Motor neuron (in vitro differentiated cells): Measurements from ENCODE around the gene STOX2. TPM values are rescaled to one million over a fixed set of nuclear protein-coding genes. Genes with fewer than 3 reads are reported as not detected.

Experiments
- ATAC-seq, 8 experiments: fragments of 200-7000 bp; cut with Tn5 transposase; replicated peaks in 6 of 8; 2 replicates each; pipeline ENCODE4 v1.8.0; 2021; ENCODE audit warnings: mild to moderate bottlenecking in 8 of 8, moderate library complexity in 8 of 8
- H3K27ac ChIP-seq, 2 donors: fragments of 250-450 bp; sonication (Bioruptor Pico); 2 replicates each; pipeline ENCODE4 v1.9.0; 2021; ENCODE audit warnings: antibody characterized with exemption in 2 of 2, mild to moderate bottlenecking in 2 of 2, moderate library complexity in 1 of 2
- H3K4me1 ChIP-seq, 2 donors: fragments of 250-450 bp; sonication (Bioruptor Pico); replicated peaks in 1 of 2; 2 replicates each; pipeline ENCODE4 v1.6.1; 2021; ENCODE audit warnings: antibody characterized with exemption in 2 of 2, mild to moderate bottlenecking in 2 of 2, moderate library complexity in 1 of 2
- H3K4me3 ChIP-seq, 5 donors: fragments of 250-450 bp; sonication (Bioruptor Pico); 2 replicates each; pipeline ENCODE4 v1.9.0; 2021; ENCODE audit warnings: antibody characterized with exemption in 5 of 5, mild to moderate bottlenecking in 5 of 5, moderate library complexity in 4 of 5
- WGBS, 10 experiments: fragments of 450-650 bp; shearing (Covaris generic); methylation state at CpG; one replicate each; pipeline ENCODE4 v1.0.0; 2022; 5-methylcytosine and 5-hydroxymethylcytosine counted together
- in situ Hi-C, 9 experiments: fragments of 400-800 bp; cut with MboI; loops; one replicate each; pipeline ENCODE4 v1.15.0; 2021; ENCODE audit warnings: low sequenced_read_pairs in 9 of 9, low pct_unique_long_range_greater_than_20kb in 2 of 9; ENCODE audit not compliant: unreplicated experiment in 9 of 9
- total RNA-seq, 8 experiments: library from RNA; unstranded; fragments of 300-600 nt; gene quantifications; 2 replicates each; pipeline versions ENCODE4 v1.2.3 to v1.2.4, GENCODE V29; 2022

The STOX2 gene
- total RNA-seq, 8 experiments from 2014 or later = 0.09 to 31.4 (median 23.7) TPM

DNA sequence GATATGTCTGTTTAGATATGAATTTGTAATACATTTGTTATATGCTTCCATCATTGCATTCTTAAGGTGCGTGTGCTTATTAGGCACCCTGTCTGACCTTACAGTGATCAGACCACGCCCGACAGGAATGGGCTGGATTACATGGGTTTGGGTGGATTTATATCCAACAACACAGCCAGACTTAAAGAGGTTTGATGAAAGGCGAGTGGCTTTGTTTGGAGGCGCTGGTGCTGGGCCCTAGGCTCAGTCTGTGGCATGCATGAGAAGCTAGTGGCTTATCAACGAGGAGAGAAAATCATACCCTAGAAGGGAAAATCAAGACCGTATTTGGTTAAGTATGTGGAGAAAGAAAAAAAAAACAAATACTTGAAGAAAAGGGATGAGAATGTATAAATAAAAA lies 80.7 kb downstream of the STOX2 start:
- ATAC-seq = no peak
- peaks cover 45 to 49% of the 10 kb centered on the region in 2 donors for H3K4me1 ChIP-seq
- in situ Hi-C loops = no loop called here
- no peak overlapping the region for H3K4me3 ChIP-seq
- 45 to 93% (median 85%) methylated on average over 1 to 7 of the region's 7 CpGs; no CpG with 5 or more reads in 1 of the 10 experiments for WGBS, 10 experiments
- H3K27ac ChIP-seq = no peak overlapping the region

DNA sequence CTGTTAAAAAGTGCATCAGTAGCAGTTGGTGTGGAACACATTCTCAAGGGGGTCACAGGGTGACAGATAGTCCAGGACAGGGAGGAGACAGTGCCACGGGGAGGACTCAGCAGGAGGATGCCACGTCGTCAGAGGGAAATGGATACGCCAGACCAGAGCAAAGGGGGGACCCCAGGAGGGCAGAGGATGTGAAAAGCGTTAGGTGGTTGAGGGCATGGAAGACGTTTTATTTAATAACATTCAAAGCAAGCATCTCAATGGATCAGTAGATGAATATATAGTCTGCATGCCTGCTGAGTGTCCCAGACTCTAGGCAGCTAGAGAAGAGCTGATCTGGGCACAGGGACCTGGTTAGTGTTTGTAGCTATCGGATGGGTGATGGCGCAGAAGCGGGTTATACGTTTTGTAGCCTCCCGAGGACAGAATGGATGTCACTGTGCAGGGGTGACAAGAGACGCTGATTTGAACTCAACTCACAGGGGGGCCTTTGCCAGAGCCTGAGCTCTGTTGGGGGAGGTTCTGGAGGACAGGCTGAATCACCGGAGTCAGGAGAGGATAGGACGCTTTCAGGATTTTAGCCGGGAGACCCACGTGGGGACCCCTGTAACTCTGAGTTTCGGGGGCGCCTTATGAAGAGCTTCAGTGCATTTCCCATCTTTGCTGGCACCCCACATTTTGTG lies 81.3 kb downstream of the STOX2 start:
- in situ Hi-C loops = no loop called here
- ATAC-seq = no peak
- Histone ChIP-seq H3K27ac (peak overlapping the region; percentile 93 to 97), H3K4me1 (peaks cover 45 to 49% of the 10 kb centered on the region in 2 donors), H3K4me3 (no peak overlapping the region)
- WGBS, 10 experiments = 49 to 90% (median 81%) methylated on average over 2 to 10 of the region's 18 CpGs

DNA sequence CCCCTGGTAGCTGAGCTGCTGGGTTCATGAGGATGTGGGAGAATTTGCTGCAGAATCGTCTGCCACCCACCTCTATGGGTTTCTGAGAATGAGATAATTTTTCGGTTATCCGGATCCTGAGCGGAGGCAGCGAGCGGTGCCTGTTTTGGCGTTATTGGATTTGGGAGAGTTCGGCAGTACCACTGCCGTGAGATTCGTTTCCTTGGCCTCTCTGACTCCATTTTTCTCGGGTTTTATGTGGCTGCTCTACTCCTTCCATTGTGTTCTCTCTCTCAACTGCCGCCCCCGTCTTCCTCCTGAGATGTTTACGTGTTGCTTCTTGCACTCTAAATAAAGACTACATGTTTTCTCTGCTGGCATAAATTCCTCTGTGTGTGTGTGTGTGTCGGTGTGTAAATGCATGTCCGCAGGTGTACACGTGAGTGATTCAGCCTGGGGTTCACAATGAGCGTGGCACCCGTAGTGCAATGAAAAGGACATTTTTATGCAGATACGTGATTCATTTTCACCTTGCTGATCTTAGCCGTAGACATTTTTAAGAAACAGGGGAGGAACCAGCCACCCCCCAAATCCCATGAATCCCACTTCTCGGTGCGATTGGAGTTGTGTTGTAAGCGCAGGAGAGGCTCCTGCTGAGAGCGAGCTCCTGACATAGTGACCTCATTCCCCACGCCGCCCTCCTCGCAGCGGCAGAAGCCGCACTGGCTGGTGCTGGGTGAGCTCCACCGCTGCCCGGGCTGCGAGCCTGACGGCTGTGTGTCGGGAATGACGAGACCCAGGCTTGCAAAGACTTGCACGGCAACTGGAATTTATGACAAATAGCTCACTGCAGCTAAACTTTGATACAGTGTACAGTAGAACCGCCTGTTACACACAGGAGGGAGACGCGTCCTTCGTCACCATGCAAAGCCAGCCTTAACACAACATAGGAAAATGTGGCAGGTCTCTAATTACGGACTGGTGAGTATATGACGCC lies 82.2 kb downstream of the STOX2 start:
- Histone ChIP-seq H3K4me3 (peak overlapping the region; percentile 21 to 41 (median 31)), H3K4me1 (peaks cover 45 to 49% of the 10 kb centered on the region in 2 donors), H3K27ac (peak overlapping the region; percentile 93 to 97)
- 0 to 92% (median 34%) methylated on average over 1 to 13 of the region's 43 CpGs for WGBS, 10 experiments
- ATAC-seq = peak; percentile 72 to 89 (median 84)
- in situ Hi-C loops = no loop called here

DNA sequence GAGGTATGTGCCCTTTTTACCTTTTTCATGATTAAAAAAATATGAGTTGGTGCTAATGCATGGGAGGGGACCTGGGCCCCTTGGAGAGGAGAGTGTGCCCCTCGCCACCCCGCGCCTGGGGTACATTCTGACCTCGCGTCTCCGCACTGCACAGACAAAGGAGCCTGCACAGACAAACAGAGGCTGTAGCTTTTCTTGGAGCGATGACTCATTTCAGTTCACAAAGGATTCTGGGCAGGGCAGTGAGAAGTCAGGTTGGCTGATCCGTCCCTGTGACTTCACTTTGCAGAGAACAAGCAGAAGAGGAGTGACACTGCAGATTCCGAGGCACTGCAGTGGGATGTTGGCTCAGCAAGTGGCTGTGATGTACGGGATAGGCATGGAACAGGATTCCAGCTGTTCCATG lies 82.9 kb downstream of the STOX2 start:
- peak overlapping the region; percentile 93 to 97 for H3K27ac ChIP-seq
- H3K4me3 ChIP-seq = peak overlapping the region; percentile 21 to 41 (median 31)
- ATAC-seq = peak; percentile 90 to 96 (median 92)
- WGBS, 10 experiments = 0 to 20% (median 3%) methylated on average over 1 to 10 of the region's 10 CpGs; no CpG with 5 or more reads in 4 of the 10 experiments
- peaks cover 45 to 49% of the 10 kb centered on the region in 2 donors for H3K4me1 ChIP-seq
- in situ Hi-C loops = no loop called here

DNA sequence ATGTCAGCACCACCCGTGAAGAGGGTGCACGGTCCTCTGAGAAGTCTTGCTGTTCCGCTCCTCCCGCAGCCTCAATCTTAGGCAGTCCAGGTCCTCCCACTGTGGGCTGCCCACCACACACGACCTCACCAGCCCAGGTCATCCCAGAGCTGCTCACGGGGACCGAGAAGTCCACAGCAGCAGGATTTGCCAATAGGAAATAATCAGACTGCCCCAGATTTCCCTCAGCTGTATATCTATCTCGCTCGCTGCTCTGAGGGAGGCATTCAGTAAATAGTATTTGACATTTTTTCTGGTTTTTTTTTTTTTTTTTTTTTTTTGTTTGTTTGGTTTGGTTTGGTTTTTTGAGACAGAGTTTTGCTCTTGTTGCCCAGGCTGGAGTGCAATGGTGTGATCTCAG lies 83.8 kb downstream of the STOX2 start:
- no peak for ATAC-seq
- peak overlapping the region in 3 of 5 donors; percentile 21 to 41 (median 33) for H3K4me3 ChIP-seq
- peak overlapping the region; percentile 93 to 97 for H3K27ac ChIP-seq
- WGBS, 10 experiments = 74 to 90% (median 81%) methylated on average over 2 to 6 of the region's 9 CpGs; no CpG with 5 or more reads in 3 of the 10 experiments
- peaks cover 49% of the 10 kb centered on the region in 2 donors for H3K4me1 ChIP-seq
- in situ Hi-C loops = no loop called here

DNA sequence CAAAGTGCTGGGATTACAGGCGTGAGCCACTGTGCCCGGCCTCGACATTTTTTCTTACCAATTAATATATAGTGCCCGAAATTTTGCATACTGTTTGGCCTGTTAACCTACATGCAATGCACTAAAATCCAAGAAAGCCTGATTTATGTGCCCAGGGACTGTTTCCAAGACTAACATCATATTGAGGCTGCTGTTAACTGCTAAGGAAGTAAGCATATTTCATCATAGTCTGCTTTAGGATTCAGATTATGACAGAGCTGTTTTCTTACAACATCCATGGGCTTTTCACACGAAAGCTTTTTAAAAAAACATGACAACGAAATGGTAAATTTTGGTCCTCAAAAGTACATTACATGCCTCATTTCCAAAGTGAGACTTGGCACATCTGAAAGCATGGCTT lies 84.4 kb downstream of the STOX2 start:
- WGBS, 10 experiments = 20 to 75% (median 50%) methylated on average over 2 to 6 of the region's 6 CpGs; no CpG with 5 or more reads in 2 of the 10 experiments
- peak overlapping the region in 1 of 5 donors; percentile 33 for H3K4me3 ChIP-seq
- in situ Hi-C loops = no loop called here
- peaks cover 49% of the 10 kb centered on the region in 2 donors for H3K4me1 ChIP-seq
- no peak for ATAC-seq
- peak overlapping the region; percentile 93 to 97 for H3K27ac ChIP-seq

DNA sequence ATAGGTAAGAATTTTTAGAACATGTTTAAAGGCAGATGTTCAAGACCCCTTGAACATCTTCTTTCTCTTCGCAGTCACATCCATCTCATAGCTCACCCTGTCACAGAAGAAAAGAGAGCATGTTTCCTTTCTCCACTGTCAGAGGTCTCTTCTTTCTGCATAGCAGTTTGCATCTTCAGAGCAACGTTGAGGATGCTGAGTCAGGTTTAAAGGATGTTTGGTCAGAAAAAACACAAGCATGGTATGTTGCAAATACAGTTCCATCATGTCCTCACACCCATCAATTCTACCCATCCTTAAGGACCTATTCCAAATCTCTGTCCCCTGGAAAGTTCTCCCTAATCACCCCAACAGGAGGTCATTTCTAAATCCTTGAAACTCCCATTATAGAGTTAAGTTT lies 84.8 kb downstream of the STOX2 start:
- WGBS, 10 experiments = 34 to 100% (median 56%) methylated on average over 1 to 2 of the region's 2 CpGs; no CpG with 5 or more reads in 4 of the 10 experiments
- no peak overlapping the region for H3K4me3 ChIP-seq
- in situ Hi-C loops = no loop called here
- ATAC-seq = no peak
- peaks cover 49% of the 10 kb centered on the region in 2 donors for H3K4me1 ChIP-seq
- H3K27ac ChIP-seq = peak overlapping the region in 1 of 2 donors; percentile 97

DNA sequence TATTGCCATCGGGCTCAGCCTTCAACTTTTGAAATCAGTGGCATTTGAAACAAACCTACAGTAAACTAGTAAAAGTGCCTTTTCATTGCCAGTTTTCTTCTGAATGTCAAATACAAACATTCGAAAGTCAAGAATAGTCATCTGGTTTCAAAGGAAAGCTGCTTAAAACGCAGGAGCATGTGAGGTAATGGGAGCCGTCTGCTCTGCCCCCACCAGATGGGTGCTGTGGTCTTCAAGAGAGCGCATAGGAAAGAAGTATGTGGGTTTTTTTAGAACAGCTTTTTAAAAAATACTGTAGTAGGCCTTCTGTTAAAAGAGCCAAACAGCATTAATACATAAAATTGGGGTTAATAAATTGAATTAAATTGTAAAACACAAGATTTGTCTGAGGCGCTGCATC lies 88.6 kb downstream of the STOX2 start:
- Histone ChIP-seq H3K27ac (no peak overlapping the region), H3K4me3 (no peak overlapping the region), H3K4me1 (peaks cover 16 to 19% of the 10 kb centered on the region in 2 donors)
- in situ Hi-C loops = no loop called here
- no peak for ATAC-seq
- WGBS, 10 experiments = 22 to 100% (median 71%) methylated on average over 1 to 6 of the region's 6 CpGs

DNA sequence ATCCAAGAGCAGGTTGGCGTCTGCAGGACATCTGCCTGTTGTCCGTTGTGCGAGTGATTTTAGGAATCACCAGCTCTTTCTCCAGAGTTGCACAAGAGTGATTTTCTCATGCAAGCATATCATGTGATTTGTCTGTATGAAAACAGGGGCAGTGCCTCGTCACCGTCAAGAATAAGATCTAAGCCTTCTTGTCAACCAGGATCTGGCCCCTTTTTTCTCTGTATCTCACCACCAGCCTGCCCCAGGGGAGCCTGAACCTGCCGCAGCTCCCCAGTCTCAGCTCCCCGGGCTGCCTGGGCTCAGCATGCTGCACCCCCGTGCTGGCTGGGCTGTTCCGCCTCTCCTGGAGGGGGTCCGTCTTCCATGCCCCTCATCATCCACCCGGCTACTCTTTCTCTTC lies 90.5 kb downstream of the STOX2 start:
- H3K27ac ChIP-seq = no peak overlapping the region
- H3K4me3 ChIP-seq = no peak overlapping the region
- in situ Hi-C loops = no loop called here
- ATAC-seq = peak in 5 of 8 experiments; percentile 30 to 64 (median 53)
- peaks cover 0 to 3% of the 10 kb centered on the region in 2 donors for H3K4me1 ChIP-seq
- 17 to 100% (median 80%) methylated on average over 1 to 7 of the region's 11 CpGs; no CpG with 5 or more reads in 1 of the 10 experiments for WGBS, 10 experiments

DNA sequence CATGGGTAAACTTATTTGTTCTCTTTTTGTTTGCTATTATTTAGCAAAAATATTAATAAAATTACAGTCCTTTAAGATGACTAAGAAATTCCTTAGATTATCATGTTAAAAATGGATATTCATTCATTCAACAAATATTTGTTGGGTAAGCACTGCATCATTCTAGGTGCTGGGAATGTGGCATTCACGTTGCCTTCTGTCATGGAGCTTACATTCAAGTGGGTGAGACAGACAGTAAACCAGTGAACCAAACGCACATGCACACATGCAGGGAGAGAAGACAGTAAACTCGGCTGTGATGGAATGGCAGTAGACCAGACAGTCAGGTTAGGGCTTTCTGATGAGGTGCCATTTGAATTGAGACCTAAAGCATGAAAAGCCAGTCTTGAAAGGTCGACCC lies 91.8 kb downstream of the STOX2 start:
- in situ Hi-C loops = no loop called here
- 20 to 100% (median 87%) methylated on average over 2 to 4 of the region's 4 CpGs; no CpG with 5 or more reads in 2 of the 10 experiments for WGBS, 10 experiments
- H3K4me3 ChIP-seq = no peak overlapping the region
- H3K27ac ChIP-seq = no peak overlapping the region
- ATAC-seq = no peak
- peaks cover 0 to 3% of the 10 kb centered on the region in 2 donors for H3K4me1 ChIP-seq

DNA sequence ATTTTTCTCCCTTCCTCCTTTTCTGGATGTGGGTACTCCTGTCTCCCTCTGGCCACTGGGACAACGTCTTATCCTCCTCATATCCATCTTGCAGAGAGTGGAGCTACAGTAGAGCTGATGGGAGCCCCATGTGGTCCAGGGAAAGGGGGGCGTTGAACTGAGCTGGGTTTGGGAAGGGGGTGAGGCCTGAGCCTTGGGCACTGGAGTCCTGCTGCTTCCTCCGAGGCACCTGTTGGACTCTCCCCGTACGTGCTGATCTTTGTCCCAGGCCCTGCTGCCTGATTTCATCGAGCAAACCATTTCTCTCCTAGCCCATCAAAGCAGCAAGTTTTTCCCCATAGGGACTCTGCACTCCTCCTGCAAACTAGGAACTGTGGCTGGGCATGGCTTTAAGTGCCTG lies 94.3 kb downstream of the STOX2 start:
- no peak overlapping the region for H3K4me3 ChIP-seq
- H3K27ac ChIP-seq = no peak overlapping the region
- no peaks in the 10 kb centered on the region for H3K4me1 ChIP-seq
- ATAC-seq = no peak
- in situ Hi-C loops = no loop called here
- WGBS, 10 experiments = 38 to 100% (median 80%) methylated on average over 1 to 4 of the region's 6 CpGs; no CpG with 5 or more reads in 3 of the 10 experiments

DNA sequence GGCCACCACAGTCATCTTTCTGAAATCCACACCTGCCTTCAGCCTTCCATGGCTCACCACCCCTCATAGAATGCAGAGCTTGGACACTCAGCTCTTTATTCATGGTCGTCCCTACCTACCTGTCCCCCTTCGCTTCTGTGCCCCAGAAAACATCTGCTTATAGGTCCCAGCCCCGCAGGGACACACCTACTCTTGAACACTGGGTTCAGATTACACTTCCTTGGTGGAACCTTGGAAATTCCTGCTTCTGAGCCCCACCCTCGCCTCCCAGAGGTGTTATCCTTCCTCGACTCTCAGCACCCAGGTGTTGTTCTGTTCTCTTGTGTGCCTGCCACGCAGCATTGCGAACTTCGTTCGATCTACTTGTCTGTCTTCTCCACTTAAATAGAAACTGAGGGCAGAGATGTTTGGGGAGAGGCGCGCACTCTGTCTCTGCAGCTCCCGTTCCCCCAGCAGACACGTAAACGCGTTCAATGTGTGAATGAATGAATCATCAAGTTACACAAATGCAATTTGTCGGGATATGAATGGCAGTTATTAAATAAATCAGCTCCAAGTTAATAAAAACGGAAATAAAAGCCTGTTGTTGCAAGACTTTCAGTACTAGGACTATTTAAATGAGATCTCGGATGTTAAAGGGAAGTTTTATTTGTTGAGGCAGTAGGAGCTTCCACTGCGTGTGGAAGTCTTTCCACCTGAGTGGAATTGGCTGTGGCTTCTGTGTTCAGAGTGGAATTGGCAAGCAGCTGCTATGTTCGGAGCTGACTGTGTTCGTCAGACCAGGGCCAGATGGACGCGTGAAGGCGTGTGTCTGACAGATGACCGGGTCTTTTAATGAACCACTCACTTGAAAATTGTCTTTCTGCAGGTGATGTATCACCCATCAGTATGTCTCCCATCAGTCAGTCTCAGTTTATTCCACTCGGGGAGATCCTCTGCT lies 95.6 kb downstream of the STOX2 start:
- Histone ChIP-seq H3K4me3 (no peak overlapping the region), H3K4me1 (no peaks in the 10 kb centered on the region), H3K27ac (no peak overlapping the region)
- ATAC-seq = no peak
- 37 to 100% (median 89%) methylated on average over 6 to 21 of the region's 26 CpGs for WGBS, 10 experiments
- in situ Hi-C loops = no loop called here
